HepG2 (cell line): ENCODE data around the gene AKAP12. TPM values are rescaled to one million over a fixed set of nuclear protein-coding genes. Genes with fewer than 3 reads are reported as not detected.

Experiments used
- ARID5B ChIP-seq: IDR thresholded peaks from 2 replicates; pipeline ENCODE4 v1.4.0; 2020; ENCODE audit warnings: mild to moderate bottlenecking, missing genetic modification reagents
- HMG20A ChIP-seq: IDR thresholded peaks from 2 replicates; pipeline ENCODE4 v1.6.1; 2016; ENCODE audit warnings: borderline replicate concordance
- MAFF ChIP-seq: IDR thresholded peaks from 2 replicates; pipeline ENCODE4 v1.6.1; 2011; ENCODE audit warnings: low read depth, low read length, improper control_type of control experiment
- NFATC3 ChIP-seq: sonication (generic); formaldehyde crosslinking; IDR thresholded peaks from 2 replicates; pipeline ENCODE4 v1.5.1; 2020; ENCODE audit warnings: mild to moderate bottlenecking, missing genetic modification reagents
- NRL ChIP-seq: sonication (generic); formaldehyde crosslinking; IDR thresholded peaks from 2 replicates; pipeline ENCODE4 v1.5.0; 2020; ENCODE audit warnings: missing genetic modification reagents, mild to moderate bottlenecking, moderate library complexity, borderline replicate concordance
- SOX6 ChIP-seq, 2 experiments: fragments of 450-650 bp in 1 of 2; sonication (generic) in 1 of 2; formaldehyde crosslinking in 1 of 2; IDR thresholded peaks; 2 replicates each; pipeline versions ENCODE4 v1.4.0 to v1.6.1; 2017 to 2020; ENCODE audit warnings: antibody characterized with exemption in 1 of 2, mild to moderate bottlenecking in 1 of 2, missing genetic modification reagents in 1 of 2
- ZBTB40 ChIP-seq, 2 experiments: fragments of 450-650 bp in 1 of 2; sonication (generic) in 1 of 2; formaldehyde crosslinking in 1 of 2; IDR thresholded peaks; 2 replicates each; pipeline versions ENCODE4 v1.6.1 to v1.8.0; 2016 to 2022; ENCODE audit warnings: antibody characterized with exemption in 1 of 2, mild to moderate bottlenecking in 1 of 2, missing genetic modification reagents in 1 of 2
- ZBTB43 ChIP-seq: sonication (generic); formaldehyde crosslinking; conservative IDR thresholded peaks from 2 replicates; pipeline ENCODE4 v1.4.0; 2020; ENCODE audit warnings: missing genetic modification reagents
- ZKSCAN8 ChIP-seq: IDR thresholded peaks from 2 replicates; pipeline ENCODE4 v1.6.1; 2016; ENCODE audit warnings: borderline replicate concordance, missing genetic modification reagents, missing compliant biosample characterization
- ZNF205 ChIP-seq: IDR thresholded peaks from 2 replicates; pipeline ENCODE4 v1.6.1; 2018; ENCODE audit warnings: missing biosample characterization, missing genetic modification reagents
- ZNF3 ChIP-seq: IDR thresholded peaks from 2 replicates; pipeline ENCODE4 v1.7.0; 2017; ENCODE audit warnings: inconsistent platforms
- ZNF7 ChIP-seq: IDR thresholded peaks from 2 replicates; pipeline ENCODE4 v1.6.1; 2016; ENCODE audit warnings: missing biosample characterization, missing genetic modification reagents
- ZNF775 ChIP-seq: sonication (generic); formaldehyde crosslinking; IDR thresholded peaks from 2 replicates; pipeline ENCODE4 v1.4.0; 2020; ENCODE audit warnings: missing genetic modification reagents, mild to moderate bottlenecking, moderate library complexity, borderline replicate concordance
- ZNF776 ChIP-seq: sonication (generic); formaldehyde crosslinking; IDR thresholded peaks from 2 replicates; pipeline ENCODE4 v1.4.0; 2020; ENCODE audit warnings: mild to moderate bottlenecking, missing genetic modification reagents
- ZSCAN20 ChIP-seq: sonication (generic); formaldehyde crosslinking; IDR thresholded peaks from 2 replicates; pipeline ENCODE4 v1.4.0; 2020; ENCODE audit warnings: missing genetic modification reagents, mild to moderate bottlenecking, borderline replicate concordance
- polyA plus RNA-seq, 8 experiments: library from polyadenylated mRNA; depleted of rRNA in 3 of 8; stranded (reverse) in 7 of 8; unstranded in 1 of 8; fragments of >200 nt; fragmentation: Illumina TruSeq in 4 of 8; extraction: Trizol in 4 of 8; gene quantifications; 2 replicates each; pipeline versions ENCODE4 v1.2.1 to v1.2.3, GENCODE V29; 2011 to 2016; ENCODE audit warnings: low read depth in 4 of 8, missing spikeins in 1 of 8, mixed read lengths in 1 of 8; ENCODE audit not compliant: insufficient read depth in 1 of 8
- total RNA-seq, 5 experiments: library from RNA; depleted of rRNA; stranded (reverse); fragments of >200 nt; fragmentation: Illumina TruSeq; extraction: Trizol; gene quantifications; 2 replicates each; pipeline ENCODE4 v1.2.3, GENCODE V29; 2016; ENCODE audit warnings: low read depth in 1 of 5

AKAP12 gene
- total and polyA plus RNA-seq, 2 of the 13 experiments (the other 11 are each of a cell fraction or from before 2014, with no cell fraction given), result 10.6 to 19.0 TPM

- TF ChIP-seq ZBTB40 (IDR thresholded peaks at IDR 0.05) (no peak), ZBTB40 (CRISPR knock-in tag; IDR thresholded peaks at IDR 0.05) (no peak), ZNF3 (CRISPR knock-in tag) (peak; percentile 92), NRL (CRISPR knock-in tag) (no peak), ZNF7 (CRISPR knock-in tag) (no peak), SOX6 (IDR thresholded peaks at IDR 0.05) (no peak), SOX6 (CRISPR knock-in tag; IDR thresholded peaks at IDR 0.05) (peak; percentile 46; the same call in 1 of the 2 replicates), ZKSCAN8 (CRISPR knock-in tag) (no peak), ARID5B (CRISPR knock-in tag) (peak; percentile 59; the same call in 1 of the 2 replicates), ZSCAN20 (CRISPR knock-in tag) (no peak), HMG20A (CRISPR knock-in tag) (peak; percentile 74; the same call in 1 of the 2 replicates), ZNF775 (no peak), ZBTB43 (CRISPR knock-in tag) (0 out of 2 replicates have a peak, but pooled peaks have one; percentile 6), MAFF (no peak), ZNF776 (no peak), NFATC3 (CRISPR knock-in tag) (no peak), ZNF205 (CRISPR knock-in tag) (no peak)
These were observed 82.8 kb downstream of the AKAP12 start (continued) for GRCh38 chr6:151322570-151322969.
